DOHH2 (cell line): Measurements from ENCODE around the gene BCL2L1.
A peak's percentile ranks its signal among the peaks of the same experiment; 100 is the strongest.

ENCODE experiments used
- H3F3A ChIP-seq: fragments of 200-600 bp; sonication (generic), shearing (Covaris generic); 2 replicates; pipeline ENCODE4 v1.6.0; 2016; ENCODE audit warnings: antibody characterized with exemption, mild to moderate bottlenecking; ENCODE audit not compliant: control insufficient read depth, insufficient read depth
- H3K27ac ChIP-seq: fragments of 200-600 bp; sonication (generic); 2 replicates; pipeline ENCODE4 v1.5.1; 2014; ENCODE audit warnings: low read depth, mild to moderate bottlenecking, low read length, moderate library complexity
- H3K27me3 ChIP-seq: fragments of 200-600 bp; sonication (generic); 2 replicates; pipeline ENCODE4 v1.6.1; 2014; ENCODE audit warnings: mild to moderate bottlenecking, low read length, mixed read lengths; ENCODE audit not compliant: control insufficient read depth
- H3K36me3 ChIP-seq: fragments of 200-600 bp; sonication (generic); 2 replicates; pipeline ENCODE4 v1.6.1; 2014; ENCODE audit warnings: mild to moderate bottlenecking, low read length, moderate library complexity, mixed read lengths; ENCODE audit not compliant: control insufficient read depth
- H3K4me1 ChIP-seq: fragments of 200-600 bp; sonication (generic); 2 replicates; pipeline ENCODE4 v1.6.1; 2014; ENCODE audit warnings: mild to moderate bottlenecking, low read length, mixed read lengths; ENCODE audit not compliant: control insufficient read depth
- H3K4me2 ChIP-seq: fragments of 200-600 bp; sonication (generic); 2 replicates; pipeline ENCODE4 v1.6.0; 2014; ENCODE audit warnings: mild to moderate bottlenecking, low read length, moderate library complexity
- H3K4me3 ChIP-seq: fragments of 200-600 bp; sonication (generic); 2 replicates; pipeline ENCODE4 v1.5.1; 2014; ENCODE audit warnings: mild to moderate bottlenecking, low read length, mixed read lengths
- H3K79me2 ChIP-seq: fragments of 200-600 bp; sonication (generic); 2 replicates; pipeline ENCODE4 v1.6.1; 2014; ENCODE audit warnings: mild to moderate bottlenecking, low read length, mixed read lengths; ENCODE audit not compliant: control insufficient read depth
- H3K9me2 ChIP-seq: fragments of 200-600 bp; sonication (generic); replicated peaks from 2 replicates; pipeline ENCODE4 v1.6.1; 2014; ENCODE audit warnings: mild to moderate bottlenecking, low read length, mixed read lengths; ENCODE audit not compliant: control insufficient read depth
- H3K9me3 ChIP-seq: fragments of 200-600 bp; sonication (generic); 2 replicates; pipeline ENCODE4 v1.6.1; 2014; ENCODE audit warnings: antibody characterized with exemption, low read length, mixed read lengths; ENCODE audit not compliant: control insufficient read depth, insufficient read depth
- H4K20me1 ChIP-seq: fragments of 200-600 bp; sonication (generic); 2 replicates; pipeline ENCODE4 v1.6.0; 2014; ENCODE audit warnings: low read depth, mild to moderate bottlenecking, antibody characterized with exemption, low read length, moderate library complexity; ENCODE audit not compliant: control insufficient read depth, insufficient read depth
- CTCF ChIP-seq: fragments of 200-600 bp; sonication (generic); IDR thresholded peaks from one replicate; pipeline ENCODE4 v1.5.1; 2014; ENCODE audit warnings: antibody characterized with exemption, mild to moderate bottlenecking, low read depth, low read length; ENCODE audit not compliant: poor library complexity, severe bottlenecking
- EZH2phosphoT487 ChIP-seq: fragments of 200-600 bp; sonication (generic); IDR thresholded peaks from 2 replicates; pipeline ENCODE4 v1.6.1; 2017; ENCODE audit warnings: borderline replicate concordance, mild to moderate bottlenecking, antibody characterized with exemption, low read length, moderate library complexity, mixed read lengths

BCL2L1 gene

GRCh38 chr20:31722257-31723068 is at the start of gene BCL2L1:
Gene BCL2L1, minus strand, starts transcription at chr20:31722868. Its CDS starts 650 bp downstream, at chr20:31722218.
- no peaks in the 10 kb centered on the region for H3K9me2 ChIP-seq
- H3K36me3 ChIP-seq = peaks cover 45% of the 10 kb centered on the region
- H3K9me3 ChIP-seq = no peaks in the 10 kb centered on the region
- H3K4me1 ChIP-seq = peaks cover 55% of the 10 kb centered on the region
- no peaks in the 10 kb centered on the region for H4K20me1 ChIP-seq
- peak within 1 kb of the TSS; percentile 78 for H3K27ac ChIP-seq
- no peaks in the 10 kb centered on the region for H3K27me3 ChIP-seq
- peaks cover 51% of the 10 kb centered on the region for H3K79me2 ChIP-seq
- peaks cover 3% of the 10 kb centered on the region; the same call in 1 of the 2 replicates for H3F3A ChIP-seq
- H3K4me3 ChIP-seq = peak within 1 kb of the TSS; percentile 96
- H3K4me2 ChIP-seq = peak within 1 kb of the TSS; percentile 98
- TF ChIP-seq EZH2phosphoT487 (no peak), CTCF (peak; percentile 56)

- Histone ChIP-seq H3K9me2 (no peaks in the 10 kb centered on the region), H4K20me1 (no peaks in the 10 kb centered on the region), H3K4me3 (no peak overlapping the region), H3K79me2 (peaks cover 22% of the 10 kb centered on the region), H3K4me1 (no peaks in the 10 kb centered on the region), H3K36me3 (peaks cover 81% of the 10 kb centered on the region), H3K9me3 (no peaks in the 10 kb centered on the region), H3F3A (no peaks in the 10 kb centered on the region), H3K27me3 (no peaks in the 10 kb centered on the region), H3K4me2 (no peak overlapping the region), H3K27ac (no peak overlapping the region)
- TF ChIP-seq CTCF = no peak
- no peak for TF ChIP-seq EZH2phosphoT487
Observed at GRCh38 chr20:31770243-31770642, 47.6 kb upstream of the BCL2L1 start.

GRCh38 chr20:31769681-31770080 is 47.0 kb upstream of the BCL2L1 start:
- Histone ChIP-seq H3K79me2 (peaks cover 26% of the 10 kb centered on the region), H4K20me1 (no peaks in the 10 kb centered on the region), H3K4me2 (no peak overlapping the region), H3K36me3 (peaks cover 82% of the 10 kb centered on the region), H3K4me3 (no peak overlapping the region), H3K27ac (no peak overlapping the region), H3K9me3 (no peaks in the 10 kb centered on the region), H3K4me1 (no peaks in the 10 kb centered on the region), H3K27me3 (no peaks in the 10 kb centered on the region), H3K9me2 (no peaks in the 10 kb centered on the region), H3F3A (0 out of 2 replicates have a peak, but pooled peaks cover under 1% of the 10 kb centered on the region)
- TF ChIP-seq EZH2phosphoT487 (no peak), CTCF (no peak)
